ENCODE results near the gene ORC4.

DNA sequence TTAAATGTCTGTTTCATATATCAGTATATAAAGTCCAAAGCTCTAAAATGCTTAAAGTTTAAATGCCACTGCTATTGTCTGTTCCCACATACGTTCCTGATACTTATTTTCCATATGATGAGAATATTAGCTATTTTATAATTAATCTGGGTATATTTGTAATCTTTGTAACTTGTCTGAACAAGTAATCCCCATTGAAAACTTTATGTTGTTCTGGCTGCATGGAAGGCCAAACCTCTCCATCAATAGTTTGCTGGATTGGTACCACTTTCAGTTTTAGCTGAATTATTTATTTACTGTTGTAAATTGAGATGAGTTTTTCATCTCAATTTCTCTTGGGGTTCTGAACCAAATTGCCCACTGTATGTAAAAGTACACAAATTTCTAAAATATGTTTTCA, 1.8 kb upstream of the ORC4 start:
- TF ChIP-seq BHLHE40 (IDR thresholded peaks at IDR 0.05; ENCODE audit: borderline replicate concordance) (no peak), FOXK2 (IDR thresholded peaks at IDR 0.05) (no peak), CTBP1 (IDR thresholded peaks at IDR 0.05; ENCODE audit: borderline replicate concordance) (no peak), NFRKB (IDR thresholded peaks at IDR 0.05) (no peak), PKNOX1 (IDR thresholded peaks at IDR 0.05) (no peak), TARDBP (IDR thresholded peaks at IDR 0.05) (no peak), FOXM1 (IDR thresholded peaks at IDR 0.05; ENCODE audit: borderline replicate concordance) (no peak), HDGF (IDR thresholded peaks at IDR 0.05; ENCODE audit: borderline replicate concordance) (no peak), ELF4 (IDR thresholded peaks at IDR 0.05) (no peak), ZNF384 (IDR thresholded peaks at IDR 0.05) (no peak)
